GM12801 (cell line): ENCODE measurements around the gene PPP2R2C.

Source experiments
- CTCF ChIP-seq: IDR thresholded peaks from one replicate; pipeline ENCODE4 v1.5.1; 2011; ENCODE audit warnings: control low read depth; ENCODE audit not compliant: insufficient read length; ENCODE audit errors: extremely low read depth

Gene PPP2R2C

GRCh38 chr4:6378493-6379445, 93.6 kb downstream of the PPP2R2C start:
- TF ChIP-seq CTCF: no peak

GRCh38 chr4:6377626-6378492, 94.6 kb downstream of the PPP2R2C start:
- TF ChIP-seq CTCF: no peak

- no peak for TF ChIP-seq CTCF
Observed at GRCh38 chr4:6375620-6376295, 96.7 kb downstream of the PPP2R2C start.

DNA sequence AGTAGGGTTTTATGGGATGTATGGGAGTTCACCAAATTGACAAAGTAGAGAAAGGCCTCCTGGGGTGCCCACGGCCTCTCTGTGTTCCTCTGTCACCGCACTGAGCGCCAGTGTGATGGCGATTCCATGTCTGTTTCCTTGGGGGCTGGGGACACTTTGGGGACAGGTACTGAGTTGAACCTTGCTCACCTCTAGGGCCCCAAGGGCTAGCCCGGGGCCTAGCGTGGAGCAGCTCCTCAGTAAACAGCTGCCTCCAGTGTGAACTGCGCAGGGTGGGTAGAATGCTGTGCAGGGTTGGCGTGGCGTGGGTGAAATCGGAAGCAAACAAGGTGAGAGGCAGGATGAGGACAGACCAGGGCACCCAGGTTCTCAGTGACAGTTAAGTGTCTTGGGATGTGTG, 97.8 kb downstream of the PPP2R2C start:
- TF ChIP-seq CTCF: no peak

- TF ChIP-seq CTCF: no peak
Observed at GRCh38 chr4:6373541-6374410, 98.6 kb downstream of the PPP2R2C start.

GRCh38 chr4:6372649-6373525, 99.5 kb downstream of the PPP2R2C start:
- TF ChIP-seq CTCF: no peak
